GM21390 (cell line): Measurements from ENCODE around the gene PPP1R10.
A peak's percentile ranks its signal among the peaks of the same experiment; 100 is the strongest.

Experiments used
- ATAC-seq: cut with Tn5 transposase; IDR thresholded peaks from one replicate; pipeline ENCODE4 v1.9.1; 2021; ENCODE audit not compliant: unreplicated experiment

PPP1R10 gene

DNA sequence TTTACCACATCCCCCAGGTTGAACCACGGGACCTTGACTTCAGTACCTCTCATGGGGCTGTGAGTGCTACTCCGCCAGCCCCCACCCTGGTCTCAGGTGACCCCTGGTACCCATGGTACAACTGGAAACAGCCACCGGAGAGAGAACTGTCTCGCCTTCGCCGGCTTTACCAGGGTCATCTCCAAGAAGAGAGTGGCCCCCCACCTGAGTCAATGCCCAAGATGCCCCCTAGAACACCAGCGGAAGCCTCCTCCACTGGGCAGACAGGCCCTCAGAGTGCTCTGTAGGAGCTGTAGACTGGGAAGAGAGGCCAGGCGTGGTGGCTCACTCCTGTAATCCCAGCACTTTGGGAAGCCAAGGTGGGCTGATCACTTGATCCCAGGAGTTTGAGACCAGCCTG, 8.5 kb upstream of the PPP1R10 start:
- no peak for ATAC-seq

DNA sequence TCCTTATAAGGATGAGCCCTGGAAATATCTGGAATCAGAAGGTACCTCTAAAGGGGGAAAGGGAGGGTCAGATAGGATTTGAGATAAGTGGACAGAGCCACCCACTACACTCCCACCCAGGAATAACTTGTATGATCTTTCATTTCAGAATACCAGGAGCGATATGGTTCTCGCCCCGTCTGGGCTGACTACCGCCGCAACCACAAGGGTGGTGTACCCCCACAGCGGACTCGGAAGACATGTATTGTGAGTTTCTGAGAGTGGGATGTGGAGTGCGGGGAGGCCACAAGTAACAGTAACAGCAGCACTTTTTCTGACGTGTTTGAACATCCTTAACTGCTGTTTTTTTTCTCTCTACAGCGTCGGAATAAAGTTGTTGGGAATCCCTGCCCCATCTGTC, 2.5 kb upstream of the PPP1R10 start:
- ATAC-seq, result no peak

DNA sequence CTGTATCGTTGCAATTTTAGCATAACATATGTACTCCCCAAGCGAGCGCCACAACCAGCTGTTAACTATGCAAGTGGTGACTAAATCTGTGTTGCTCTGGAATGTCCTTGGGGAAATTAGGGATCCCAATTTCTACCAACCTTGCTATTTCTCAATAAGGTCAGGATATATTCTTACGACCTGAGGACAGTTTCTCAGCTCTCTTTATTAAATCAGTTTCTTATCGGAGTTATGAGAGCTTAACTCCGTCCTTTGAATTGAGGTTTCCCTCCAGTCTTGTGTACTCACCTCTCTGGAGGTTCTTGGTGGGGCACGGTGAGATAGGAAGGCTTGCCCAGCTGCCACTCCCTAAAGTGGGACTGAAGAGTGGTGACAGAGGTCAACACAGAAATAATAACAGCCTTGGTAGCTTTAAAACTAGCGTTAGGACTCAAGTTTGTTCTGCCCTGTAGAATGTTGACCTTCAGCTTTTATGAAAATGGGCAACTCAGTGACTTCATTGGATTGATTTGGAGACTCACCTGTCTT, 1.3 kb upstream of the PPP1R10 start:
- ATAC-seq, result no peak

DNA sequence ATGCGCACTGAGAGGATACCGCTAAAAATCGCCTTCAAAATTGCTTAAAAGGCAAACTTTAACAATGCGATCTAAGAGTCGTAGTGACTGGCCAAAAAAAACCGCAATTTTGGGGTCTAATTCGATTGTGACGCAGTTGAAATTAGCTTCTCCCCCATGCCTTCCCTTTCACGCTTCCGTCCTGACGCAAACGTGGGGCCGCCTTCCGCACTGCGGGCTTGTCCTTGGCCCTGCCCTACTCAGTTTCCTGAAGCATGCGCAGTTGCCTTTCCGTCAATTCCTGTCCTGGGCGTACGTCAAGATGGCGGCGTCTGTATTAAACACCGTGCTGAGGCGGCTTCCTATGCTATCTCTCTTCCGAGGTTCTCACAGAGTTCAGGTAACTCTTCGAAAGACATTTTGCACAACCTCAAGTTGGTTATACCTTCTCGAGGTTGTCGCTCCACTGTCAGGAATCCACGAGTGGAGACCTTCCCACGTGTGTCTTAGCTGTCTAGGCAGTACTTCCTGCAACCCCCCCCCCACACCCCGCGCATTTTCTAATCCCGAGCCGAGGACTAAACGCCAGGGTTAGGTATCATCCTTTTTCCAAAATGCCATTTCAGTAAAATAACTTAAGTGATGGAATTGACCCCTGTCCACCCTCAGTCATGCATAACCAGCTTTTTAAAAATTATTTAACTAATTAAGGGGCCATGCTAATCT, 674 bp upstream of the PPP1R10 start, which contains the start of gene MRPS18B:
Gene MRPS18B (plus strand): TSS at position 276 of the 705 bp plus-strand sequence. CDS start 26 bp downstream, at position 302.
- peak; percentile 80 for ATAC-seq

DNA sequence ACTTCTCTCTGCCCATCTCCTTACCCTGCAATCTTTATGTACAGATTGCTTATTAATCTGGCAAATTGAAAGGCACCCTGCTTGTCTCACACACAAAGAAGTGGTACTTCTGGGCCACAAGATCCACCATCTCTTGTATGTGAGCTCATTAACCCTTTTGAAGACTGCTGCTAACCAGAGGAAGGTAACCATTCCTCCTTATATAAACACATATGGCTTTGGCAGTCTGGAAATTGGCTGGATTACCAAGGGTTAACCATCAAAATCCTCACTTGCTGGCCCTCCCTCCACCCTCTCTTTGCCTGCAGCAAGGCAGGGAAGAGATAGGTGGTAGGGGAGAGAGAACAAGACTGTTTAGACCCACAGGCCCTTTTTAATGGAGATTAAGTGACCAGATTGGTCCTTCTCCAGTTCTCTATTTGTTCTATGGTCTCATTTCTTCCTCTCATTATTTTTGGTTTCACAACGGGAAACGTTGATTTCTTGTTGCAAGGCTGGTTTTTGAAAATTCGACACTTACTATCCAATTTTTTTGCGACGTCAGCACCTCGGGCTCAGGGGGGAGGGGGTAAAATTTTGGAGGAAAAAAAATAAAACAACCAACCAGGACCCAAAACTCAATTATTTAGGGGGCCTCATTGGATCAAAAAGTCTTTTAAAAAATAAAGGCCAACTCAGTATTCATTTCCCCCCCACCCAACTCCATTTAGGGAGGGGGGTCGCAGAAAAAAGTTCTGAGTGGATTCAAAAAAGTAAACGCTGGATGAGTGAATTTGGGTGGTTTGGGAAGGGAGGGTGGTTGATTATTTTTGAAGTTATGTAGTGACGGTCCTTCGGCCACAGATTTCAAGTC, 859 bp downstream of the PPP1R10 start:
- no peak for ATAC-seq

- ATAC-seq, result no peak
Measured at GRCh38 chr6:30615219-30615957, 1.7 kb downstream of the PPP1R10 start.

DNA sequence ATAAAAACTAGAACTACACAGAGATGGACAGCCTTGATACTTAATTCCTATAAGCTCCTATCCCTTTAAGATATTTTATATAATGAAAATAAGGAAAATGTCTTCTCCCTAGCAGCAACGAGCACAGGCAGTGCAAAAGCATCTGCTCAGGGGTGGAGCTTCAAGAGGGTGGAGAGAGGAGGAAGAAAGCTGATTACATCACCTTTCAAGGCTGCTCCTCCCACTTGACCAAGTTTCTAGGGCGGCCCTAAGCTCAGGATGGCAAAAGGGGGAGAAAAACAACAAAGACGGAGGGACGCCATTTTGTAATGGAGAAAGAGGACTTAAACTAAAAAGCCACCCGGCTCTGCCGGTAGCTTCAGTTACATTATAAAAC, 2.2 kb downstream of the PPP1R10 start:
- ATAC-seq, result peak; percentile 43

- ATAC-seq, result no peak
Measured at GRCh38 chr6:30614044-30614842, 2.8 kb downstream of the PPP1R10 start.

DNA sequence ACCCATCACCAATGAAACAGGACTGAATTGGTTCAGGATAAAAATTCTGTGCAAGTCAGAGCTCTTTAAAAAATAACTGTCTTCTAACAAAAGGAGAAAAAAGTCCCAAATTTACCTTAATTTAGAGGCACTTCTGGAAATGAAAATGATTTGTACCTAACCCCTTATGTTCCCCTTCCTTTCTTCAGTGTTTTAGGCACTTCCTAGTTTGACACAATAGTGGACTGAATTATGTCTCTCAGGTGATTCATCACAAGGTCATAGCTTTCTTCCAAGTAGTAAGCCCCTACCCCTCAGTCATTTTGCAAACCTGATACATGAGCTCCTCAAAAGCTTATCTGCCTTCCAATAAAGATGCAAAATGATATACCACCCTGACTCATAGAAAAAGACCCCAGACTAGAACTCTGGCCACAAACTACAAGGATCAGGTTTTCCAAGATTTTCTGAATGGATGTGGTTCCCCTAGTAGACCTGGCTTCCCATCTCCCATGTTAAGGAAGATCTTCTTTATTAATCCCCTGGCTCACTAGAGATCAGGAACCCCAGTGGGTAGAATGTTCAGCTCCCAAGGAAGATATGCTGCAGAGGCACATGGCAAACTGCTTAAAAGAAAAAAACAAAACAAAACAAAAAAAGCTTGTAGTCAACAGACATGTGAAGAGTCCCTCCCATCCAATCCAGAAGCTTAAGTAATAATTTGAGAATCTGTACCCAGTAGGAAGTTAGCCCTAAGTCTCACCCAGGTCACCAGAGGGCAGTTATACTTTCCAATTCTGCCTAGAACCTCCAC, 3.6 kb downstream of the PPP1R10 start:
- no peak for ATAC-seq

DNA sequence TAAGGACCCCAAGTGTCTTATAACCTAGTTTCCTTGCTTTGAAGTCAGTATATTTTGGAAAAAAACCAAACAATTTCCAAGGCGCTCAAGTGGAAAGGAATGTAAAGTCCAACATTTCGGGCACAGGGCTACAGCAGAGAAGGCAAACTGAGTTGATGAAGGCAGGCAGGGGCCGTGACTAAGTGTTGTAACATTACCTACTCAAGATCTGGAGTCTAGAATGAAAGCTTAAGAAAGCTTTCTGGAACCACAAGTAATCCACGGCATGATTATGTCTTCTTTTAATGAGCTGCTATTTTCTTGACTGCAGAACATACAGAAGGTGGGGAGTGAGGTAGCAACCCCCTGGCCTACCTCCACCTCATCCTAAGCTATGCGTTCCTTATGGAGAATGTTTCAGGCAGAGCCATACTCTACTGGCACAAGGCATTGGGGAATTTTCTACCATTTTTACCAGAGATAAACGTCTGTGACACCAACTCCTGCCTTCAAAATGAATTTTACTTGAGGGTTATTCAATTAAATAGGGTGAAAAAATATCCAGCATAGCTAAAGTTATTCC, 4.3 kb downstream of the PPP1R10 start:
- no peak for ATAC-seq

DNA sequence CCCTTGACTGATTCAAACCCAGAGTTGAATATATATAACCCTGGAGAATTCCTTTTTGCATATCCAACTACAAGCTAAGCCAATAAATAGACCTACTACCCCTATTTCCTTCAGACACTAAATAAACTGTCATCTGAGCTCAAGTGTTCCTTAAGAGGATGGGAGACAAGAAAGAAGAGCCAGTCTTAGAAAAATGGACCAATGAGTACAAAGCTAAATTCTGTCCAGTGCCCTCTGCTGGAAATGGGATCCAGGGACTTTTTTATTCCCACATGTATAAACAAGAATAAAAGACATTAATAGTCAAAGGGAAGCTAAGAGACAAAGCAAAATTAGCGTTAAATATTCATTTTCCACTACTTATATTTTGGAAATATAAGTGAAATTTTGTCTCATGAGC, 4.8 kb downstream of the PPP1R10 start:
- no peak for ATAC-seq

DNA sequence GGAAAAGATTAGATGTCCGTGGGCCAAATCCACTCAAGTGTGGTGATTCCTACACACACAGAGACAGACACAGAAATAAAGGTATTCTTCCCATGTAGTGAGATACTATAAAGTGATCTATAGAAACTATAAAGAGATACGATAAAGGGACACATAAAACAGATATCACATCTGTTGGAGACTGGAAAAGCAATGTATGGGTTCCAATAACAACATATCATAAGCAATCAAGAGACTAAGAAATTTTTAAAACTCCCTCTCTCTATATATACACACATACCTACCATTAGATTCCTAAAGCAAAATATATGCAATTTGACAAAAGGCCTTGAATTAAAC, 5.2 kb downstream of the PPP1R10 start:
- no peak for ATAC-seq

GRCh38 chr6:30611150-30611855, 5.7 kb downstream of the PPP1R10 start:
- no peak for ATAC-seq

DNA sequence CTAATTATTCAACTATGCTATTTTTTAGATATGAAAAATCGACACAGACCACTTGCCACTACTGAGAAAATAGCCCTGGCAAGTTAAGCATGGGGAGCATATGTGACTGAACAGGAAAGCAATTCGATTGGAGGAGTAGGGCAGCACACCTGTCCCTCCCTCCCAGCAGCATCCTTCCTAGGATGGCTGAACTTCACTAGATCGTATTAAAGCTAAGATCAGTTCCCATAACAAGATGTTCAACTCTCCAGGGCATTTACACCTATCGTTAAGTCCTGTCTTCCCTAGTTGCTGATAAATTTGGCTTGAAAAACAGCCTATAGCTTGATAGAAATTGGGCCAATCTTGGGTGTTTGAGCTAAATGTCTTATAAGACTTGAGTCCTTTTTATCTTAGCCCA, 7.0 kb downstream of the PPP1R10 start:
- no peak for ATAC-seq

GRCh38 chr6:30603961-30604360, 13.1 kb downstream of the PPP1R10 start:
- ATAC-seq, result no peak

GRCh38 chr6:30601815-30602641, 15.0 kb downstream of the PPP1R10 start:
- ATAC-seq, result no peak

DNA sequence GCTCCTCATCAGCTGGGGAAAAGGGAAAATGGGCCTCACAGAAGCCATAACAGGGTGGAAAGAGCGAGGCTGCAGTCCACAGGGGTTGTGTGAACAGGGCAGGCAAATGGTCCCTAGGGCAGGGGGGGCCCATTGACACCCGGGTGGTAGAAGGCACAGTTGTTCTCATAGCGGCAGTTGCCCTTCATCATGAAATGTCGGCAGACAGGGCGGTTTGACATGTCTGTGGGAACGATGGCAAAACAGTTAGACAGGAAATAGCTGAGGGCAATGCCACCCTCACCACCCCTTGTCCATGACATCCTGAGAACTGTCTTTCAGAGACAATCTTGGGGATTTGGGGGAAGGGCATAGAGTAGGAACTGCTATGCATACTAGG, 15.6 kb downstream of the PPP1R10 start:
- ATAC-seq, result no peak

DNA sequence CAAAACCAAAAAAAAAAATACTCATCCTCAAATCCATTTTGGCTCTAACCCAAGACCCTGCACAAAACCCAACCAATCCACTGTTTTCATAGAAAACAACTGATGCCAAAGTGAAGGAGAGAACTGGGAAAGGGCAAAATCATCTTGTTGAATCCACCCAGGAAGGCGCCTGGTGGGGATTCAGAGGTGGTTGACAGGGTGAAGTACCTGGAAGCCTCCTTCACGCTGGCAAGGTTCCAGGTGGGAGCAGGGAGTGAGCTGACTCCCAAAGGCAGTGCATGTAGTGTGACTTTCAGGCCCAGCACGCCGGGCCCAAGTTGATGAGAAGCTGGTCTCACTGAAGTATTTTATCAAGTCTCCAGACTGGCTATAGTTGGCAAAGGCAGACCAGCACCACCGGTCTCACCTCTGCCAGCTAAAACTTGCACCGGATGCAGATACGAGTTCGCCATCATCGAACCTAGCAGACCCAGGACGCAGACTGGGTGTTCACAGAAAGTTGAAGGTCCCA, 16.5 kb downstream of the PPP1R10 start:
- no peak for ATAC-seq
